HEK293T (cell line): ENCODE measurements around the gene EFHB.

ENCODE experiments used
- BHLHE40 ChIP-seq: fragments of 450-650 bp; IDR thresholded peaks from 2 replicates; pipeline ENCODE4 v1.6.1; 2016; ENCODE audit warnings: mild to moderate bottlenecking, moderate library complexity, borderline replicate concordance
- FOXK2 ChIP-seq: fragments of 450-650 bp; IDR thresholded peaks from 2 replicates; pipeline ENCODE4 v1.6.1; 2016; ENCODE audit warnings: mild to moderate bottlenecking
- HDGF ChIP-seq: fragments of 450-650 bp; IDR thresholded peaks from 2 replicates; pipeline ENCODE4 v1.6.1; 2017; ENCODE audit warnings: antibody characterized with exemption, borderline replicate concordance
- L3MBTL2 ChIP-seq: fragments of 450-650 bp; conservative IDR thresholded peaks from 2 replicates; pipeline ENCODE4 v1.6.1; 2016; ENCODE audit warnings: mild to moderate bottlenecking
- LEF1 ChIP-seq: fragments of 450-650 bp; IDR thresholded peaks from 2 replicates; pipeline ENCODE4 v1.6.1; 2017; ENCODE audit warnings: mild to moderate bottlenecking, borderline replicate concordance
- NFRKB ChIP-seq: fragments of 450-650 bp; IDR thresholded peaks from 2 replicates; pipeline ENCODE4 v1.6.1; 2016; ENCODE audit warnings: mild to moderate bottlenecking, moderate library complexity
- SP1 ChIP-seq: fragments of 450-650 bp; IDR thresholded peaks from 2 replicates; pipeline ENCODE4 v1.6.1; 2017
- TARDBP ChIP-seq: fragments of 450-650 bp; IDR thresholded peaks from 2 replicates; pipeline ENCODE4 v1.6.1; 2016
- ZNF384 ChIP-seq: fragments of 450-650 bp; IDR thresholded peaks from 2 replicates; pipeline ENCODE4 v1.6.1; 2016

GRCh38 chr3:19881036-19881435 lies 53.0 kb downstream of the EFHB start:
- TF ChIP-seq BHLHE40 (no peak), HDGF (no peak), LEF1 (no peak), SP1 (no peak), L3MBTL2 (no peak), TARDBP (no peak), NFRKB (no peak), FOXK2 (no peak), ZNF384 (no peak)
